HG03103 (cell line): ENCODE data around the gene ELMOD3.
"Not testable (repeated sequence)": the region's sequence is repeated elsewhere in the genome, so short reads cannot be mapped to it uniquely, and the experiment has no call there.

Experiments used
- ATAC-seq: cut with Tn5 transposase; IDR thresholded peaks from one replicate; pipeline ENCODE4 v1.9.1; 2021; ENCODE audit warnings: low read depth; ENCODE audit not compliant: unreplicated experiment

The ELMOD3 gene

GRCh38 chr2:85438201-85439024 is 83.8 kb downstream of the ELMOD3 start:
- no peak for ATAC-seq

- ATAC-seq, result no peak
Observed at GRCh38 chr2:85439025-85439472, 84.5 kb downstream of the ELMOD3 start.

GRCh38 chr2:85439569-85439968 is 85.0 kb downstream of the ELMOD3 start:
- ATAC-seq, result not testable (repeated sequence)

- ATAC-seq, result no peak
Observed at GRCh38 chr2:85439986-85440385, 85.4 kb downstream of the ELMOD3 start.

GRCh38 chr2:85440729-85441128 is 86.2 kb downstream of the ELMOD3 start:
- ATAC-seq, result no peak
